ENCODE measurements around the gene TNKS2. TPM values are rescaled to one million over a fixed set of nuclear protein-coding genes. Genes with fewer than 3 reads are reported as not detected.
"Not testable (repeated sequence)": the region's sequence is repeated elsewhere in the genome, so short reads cannot be mapped to it uniquely, and the experiment has no call there.

TNKS2 gene
- total RNA-seq, 1 experiment from 2014 or later, result 10.9 TPM

GRCh38 chr10:91796331-91797047, 1.7 kb upstream of the TNKS2 start:
- no peak for DNase-seq (ENCODE audit: low read depth)

- DNase-seq (ENCODE audit: low read depth), result no peak
Measured at GRCh38 chr10:91797048-91797690, 1.1 kb upstream of the TNKS2 start.

GRCh38 chr10:91798649-91799611, 704 bp downstream of the TNKS2 start:
- DNase-seq (ENCODE audit: low read depth), result peak; percentile 26

- DNase-seq (ENCODE audit: low read depth), result peak; percentile 12
Measured at GRCh38 chr10:91799612-91799975, 1.4 kb downstream of the TNKS2 start.

- no peak for DNase-seq (ENCODE audit: low read depth)
Measured at GRCh38 chr10:91800182-91800581, 2.0 kb downstream of the TNKS2 start.

GRCh38 chr10:91800756-91801155, 2.5 kb downstream of the TNKS2 start:
- DNase-seq (ENCODE audit: low read depth), result no peak

- DNase-seq (ENCODE audit: low read depth), result no peak
Measured at GRCh38 chr10:91803386-91804125, 5.3 kb downstream of the TNKS2 start.

- DNase-seq (ENCODE audit: low read depth), result no peak
Measured at GRCh38 chr10:91804126-91804510, 5.9 kb downstream of the TNKS2 start.

GRCh38 chr10:91805110-91805838, 7.0 kb downstream of the TNKS2 start:
- DNase-seq (ENCODE audit: low read depth), result no peak

GRCh38 chr10:91807264-91807663, 9.0 kb downstream of the TNKS2 start:
- DNase-seq (ENCODE audit: low read depth), result not testable (repeated sequence)

GRCh38 chr10:91813251-91813650, 15.0 kb downstream of the TNKS2 start:
- no peak for DNase-seq (ENCODE audit: low read depth)

GRCh38 chr10:91816981-91817380, 18.8 kb downstream of the TNKS2 start:
- DNase-seq (ENCODE audit: low read depth), result no peak

GRCh38 chr10:91820144-91820543, 21.9 kb downstream of the TNKS2 start:
- DNase-seq (ENCODE audit: low read depth), result no peak

GRCh38 chr10:91824076-91824475, 25.9 kb downstream of the TNKS2 start:
- DNase-seq (ENCODE audit: low read depth), result no peak

GRCh38 chr10:91829268-91829667, 31.0 kb downstream of the TNKS2 start:
- no peak for DNase-seq (ENCODE audit: low read depth)

- DNase-seq (ENCODE audit: low read depth), result no peak
Measured at GRCh38 chr10:91838199-91838598, 40.0 kb downstream of the TNKS2 start.

GRCh38 chr10:91843083-91843482, 44.9 kb downstream of the TNKS2 start:
- DNase-seq (ENCODE audit: low read depth), result no peak

- no peak for DNase-seq (ENCODE audit: low read depth)
Measured at GRCh38 chr10:91856637-91857036, 58.4 kb downstream of the TNKS2 start.

GRCh38 chr10:91860885-91861284, 62.7 kb downstream of the TNKS2 start:
- no peak for DNase-seq (ENCODE audit: low read depth)

GRCh38 chr10:91864099-91864498, 65.9 kb downstream of the TNKS2 start:
- DNase-seq (ENCODE audit: low read depth), result no peak

GRCh38 chr10:91864744-91865143, 66.5 kb downstream of the TNKS2 start:
- DNase-seq (ENCODE audit: low read depth), result no peak
